ENCODE measurements around the gene FAM184A.

DNA sequence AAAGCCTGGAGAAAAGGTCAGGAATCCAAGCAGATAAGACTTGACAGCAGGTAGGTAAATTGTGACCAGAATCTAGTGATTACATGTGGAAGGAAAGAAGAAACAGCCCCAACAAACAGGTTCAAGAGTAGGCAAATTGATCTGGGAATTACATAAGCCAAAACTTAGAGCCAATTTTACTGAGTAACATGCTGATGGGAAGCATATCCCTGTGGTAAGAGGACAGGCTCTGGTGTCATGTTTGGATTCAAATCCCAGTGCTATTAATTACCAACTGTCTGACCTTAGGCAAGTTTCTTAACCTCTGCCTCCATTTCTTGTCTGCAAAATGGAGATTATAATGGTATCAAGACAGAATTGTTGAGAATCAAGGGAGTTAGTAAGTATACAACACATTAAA is 163.9 kb downstream of the FAM184A start:
- TF ChIP-seq, protein P1, sequence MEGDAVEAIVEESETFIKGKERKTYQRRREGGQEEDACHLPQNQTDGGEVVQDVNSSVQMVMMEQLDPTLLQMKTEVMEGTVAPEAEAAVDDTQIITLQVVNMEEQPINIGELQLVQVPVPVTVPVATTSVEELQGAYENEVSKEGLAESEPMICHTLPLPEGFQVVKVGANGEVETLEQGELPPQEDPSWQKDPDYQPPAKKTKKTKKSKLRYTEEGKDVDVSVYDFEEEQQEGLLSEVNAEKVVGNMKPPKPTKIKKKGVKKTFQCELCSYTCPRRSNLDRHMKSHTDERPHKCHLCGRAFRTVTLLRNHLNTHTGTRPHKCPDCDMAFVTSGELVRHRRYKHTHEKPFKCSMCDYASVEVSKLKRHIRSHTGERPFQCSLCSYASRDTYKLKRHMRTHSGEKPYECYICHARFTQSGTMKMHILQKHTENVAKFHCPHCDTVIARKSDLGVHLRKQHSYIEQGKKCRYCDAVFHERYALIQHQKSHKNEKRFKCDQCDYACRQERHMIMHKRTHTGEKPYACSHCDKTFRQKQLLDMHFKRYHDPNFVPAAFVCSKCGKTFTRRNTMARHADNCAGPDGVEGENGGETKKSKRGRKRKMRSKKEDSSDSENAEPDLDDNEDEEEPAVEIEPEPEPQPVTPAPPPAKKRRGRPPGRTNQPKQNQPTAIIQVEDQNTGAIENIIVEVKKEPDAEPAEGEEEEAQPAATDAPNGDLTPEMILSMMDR (IDR thresholded peaks at IDR 0.05 in 4 of 5, conservative IDR thresholded peaks at IDR 0.05 in 1 of 5) = no peak
- TF ChIP-seq POLR2A (IDR thresholded peaks at IDR 0.05) = no peak

Data from gastrocnemius medialis (tissue), 4 donors.